Left ventricle myocardium superior (tissue), 1 donor: ENCODE data around the gene PLCD1. TPM values are rescaled to one million over a fixed set of nuclear protein-coding genes. Genes with fewer than 3 reads are reported as not detected.
"Not testable (repeated sequence)": the region's sequence is repeated elsewhere in the genome, so short reads cannot be mapped to it uniquely, and the experiment has no call there.

Experiments used
- ATAC-seq: fragments of 200-7000 bp; cut with Tn5 transposase; one replicate; pipeline ENCODE4 v1.9.1; 2020; ENCODE audit warnings: mild to moderate bottlenecking, moderate library complexity
- DNase-seq: peaks from one replicate; pipeline ENCODE4 v3.0.0-alpha.2; 2020
- intact Hi-C: fragments of 100-400 bp; cut with micrococcal nuclease; formaldehyde crosslinking; loops from one replicate; pipeline ENCODE4 v1.11.0; 2022
- total RNA-seq: library from RNA; stranded (reverse); fragmentation: NEBNext Ultra II Directional; extraction: Animal tissue kit (Norgen Biotek cat#: 25700); gene quantifications from one replicate; pipeline ENCODE4 v1.2.1, GENCODE V29; 2021
- donor health status: DM: no; HTN: yes; CAD: no; lungs with severe emphysema.

PLCD1 gene
- total RNA-seq, 1 donor from 2014 or later: 6.9 TPM

DNA sequence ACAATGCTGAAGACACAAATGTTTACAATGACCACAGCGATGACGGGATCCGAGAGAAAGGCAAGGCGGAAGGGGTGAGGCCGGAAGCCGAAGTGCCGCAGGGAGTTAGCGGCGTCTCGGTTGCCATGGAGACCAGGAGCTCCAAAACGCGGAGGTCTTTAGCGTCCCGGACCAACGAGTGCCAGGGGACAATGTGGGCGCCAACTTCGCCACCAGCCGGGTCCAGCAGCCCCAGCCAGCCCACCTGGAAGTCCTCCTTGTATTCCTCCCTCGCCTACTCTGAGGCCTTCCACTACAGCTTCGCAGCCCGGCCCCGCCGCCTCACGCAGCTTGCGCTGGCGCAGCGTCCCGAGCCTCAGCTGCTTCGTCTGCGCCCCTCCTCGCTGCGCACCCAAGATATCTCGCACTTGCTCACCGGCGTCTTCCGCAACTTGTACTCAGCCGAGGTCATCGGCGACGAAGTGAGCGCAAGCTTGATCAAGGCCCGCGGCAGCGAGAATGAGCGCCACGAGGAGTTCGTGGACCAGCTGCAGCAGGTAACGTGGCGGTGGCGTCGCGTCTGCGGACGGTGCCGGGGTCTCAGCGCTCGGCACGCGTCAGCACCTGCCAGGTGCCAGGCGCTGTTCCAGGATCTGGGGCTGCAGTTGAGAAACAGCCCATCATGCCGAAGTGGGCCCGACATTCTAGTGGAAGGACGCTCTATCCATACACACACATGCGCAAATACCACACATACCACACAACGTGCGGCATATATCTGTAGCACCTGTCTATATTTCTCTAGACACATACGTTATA is 9.9 kb upstream of the PLCD1 start, which contains the start of gene DLEC1:
DLEC1 (plus strand) TSS at position 108 of the 798 bp plus-strand sequence; CDS start at position 126, 18 bp downstream.
- intact Hi-C loops: no loop called here
- DNase-seq (peak; percentile 79), ATAC-seq (peak; percentile 83)

DNA sequence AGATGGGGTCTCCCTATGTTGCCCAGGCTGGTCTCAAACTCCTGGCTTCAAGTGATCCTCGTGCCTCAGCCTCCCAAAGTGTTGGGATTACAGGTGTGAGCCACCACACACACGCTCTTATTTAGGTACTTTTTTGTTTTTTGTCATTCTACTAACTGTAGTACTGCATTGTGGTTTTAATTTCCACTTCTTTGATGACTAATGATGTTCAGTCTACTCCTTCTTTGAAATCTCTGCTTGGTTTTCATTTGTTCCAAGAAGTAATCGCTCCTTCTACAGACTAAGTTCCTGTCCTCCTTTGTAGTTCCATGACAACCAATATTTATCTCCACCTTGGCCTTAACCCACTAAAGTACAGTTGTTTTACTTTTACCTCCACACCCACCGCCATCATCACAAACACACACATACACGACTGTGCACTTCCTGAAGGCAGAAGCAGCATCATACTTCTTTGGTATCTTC is 9.0 kb upstream of the PLCD1 start:
- intact Hi-C loops: no loop called here
- DNase-seq: no peak
- ATAC-seq: no peak

DNA sequence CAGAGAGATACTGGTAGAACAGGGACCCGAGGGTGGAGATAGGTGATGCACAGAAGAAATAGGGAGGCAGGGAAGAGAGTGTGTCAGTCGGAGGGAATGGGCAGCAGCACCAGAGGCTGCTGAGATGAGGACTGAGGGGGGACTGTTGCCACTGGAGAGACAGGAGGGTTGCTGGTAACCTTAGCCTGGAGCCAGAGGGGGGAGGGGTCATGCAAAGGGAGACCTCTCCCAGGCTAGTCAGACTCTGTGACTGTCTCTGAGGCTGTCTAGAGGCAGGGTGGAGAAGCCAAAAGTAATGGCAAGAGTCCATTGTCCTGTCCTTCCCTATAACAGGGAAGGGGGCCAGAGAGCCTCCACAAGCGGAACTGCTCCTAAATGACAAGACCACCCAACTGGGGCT is 7.5 kb upstream of the PLCD1 start:
- DNase-seq: no peak
- intact Hi-C loops: no loop called here
- no peak for ATAC-seq

DNA sequence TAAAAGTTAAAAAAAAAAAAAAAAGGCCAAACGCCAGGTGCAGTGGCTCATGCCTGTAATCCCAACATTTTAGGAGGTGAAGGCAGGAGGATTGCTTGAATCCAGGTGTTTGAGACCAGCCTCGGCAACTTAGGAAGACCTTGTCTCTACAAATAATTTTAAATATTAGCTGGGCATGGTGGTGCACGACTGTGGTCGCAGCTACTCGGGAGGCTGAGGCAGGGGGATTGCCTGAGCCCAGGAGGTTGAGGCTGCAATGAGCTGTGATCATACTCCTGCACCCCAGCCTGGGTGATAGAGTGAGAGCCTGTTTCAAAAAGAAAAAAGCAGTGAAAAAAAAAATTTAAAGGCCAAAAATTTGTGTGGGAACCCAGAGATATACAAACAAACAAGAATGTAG is 6.8 kb upstream of the PLCD1 start:
- DNase-seq: no peak
- no peak for ATAC-seq
- intact Hi-C loops: no loop called here

DNA sequence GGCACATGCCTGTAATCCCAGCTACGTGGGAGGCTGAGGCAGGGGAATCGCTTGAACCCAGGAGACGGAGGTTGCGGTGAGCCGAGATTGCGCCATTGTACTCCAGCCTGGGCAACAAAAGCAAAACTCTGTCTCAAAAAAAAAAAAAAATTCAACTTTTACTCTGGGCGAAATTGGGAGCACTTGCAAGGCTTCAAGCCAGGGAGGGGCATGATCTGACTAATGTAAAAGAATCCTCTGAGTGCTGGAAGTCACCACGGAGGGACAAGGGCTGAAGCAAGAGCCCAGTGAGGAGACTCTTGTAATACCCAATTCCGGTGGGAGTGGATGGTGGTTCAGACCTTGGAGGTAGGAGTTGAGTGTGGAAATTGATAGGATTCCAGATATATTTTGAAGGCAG is 4.9 kb upstream of the PLCD1 start:
- intact Hi-C loops, DNase-seq, ATAC-seq: not testable (repeated sequence)

DNA sequence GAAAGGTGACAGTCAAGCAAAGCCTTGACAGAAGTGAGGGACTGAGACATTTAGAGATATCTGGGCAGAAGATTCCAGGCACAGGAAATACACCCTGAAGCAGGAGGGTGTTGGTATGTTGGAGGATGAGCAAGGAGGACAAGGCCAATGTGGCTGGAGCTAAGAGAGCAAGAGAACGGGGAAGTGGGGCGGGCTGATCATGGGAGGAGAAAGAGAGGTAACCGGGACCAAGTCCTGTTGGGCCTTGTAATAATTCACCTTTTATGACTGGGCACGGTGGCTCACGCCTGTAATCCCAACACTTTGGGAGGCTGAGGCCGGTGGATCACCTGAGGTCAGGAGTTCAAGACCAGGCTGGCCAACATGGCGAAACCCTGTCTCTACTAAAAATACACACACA is 4.1 kb upstream of the PLCD1 start:
- DNase-seq, ATAC-seq, intact Hi-C loops: not testable (repeated sequence)

DNA sequence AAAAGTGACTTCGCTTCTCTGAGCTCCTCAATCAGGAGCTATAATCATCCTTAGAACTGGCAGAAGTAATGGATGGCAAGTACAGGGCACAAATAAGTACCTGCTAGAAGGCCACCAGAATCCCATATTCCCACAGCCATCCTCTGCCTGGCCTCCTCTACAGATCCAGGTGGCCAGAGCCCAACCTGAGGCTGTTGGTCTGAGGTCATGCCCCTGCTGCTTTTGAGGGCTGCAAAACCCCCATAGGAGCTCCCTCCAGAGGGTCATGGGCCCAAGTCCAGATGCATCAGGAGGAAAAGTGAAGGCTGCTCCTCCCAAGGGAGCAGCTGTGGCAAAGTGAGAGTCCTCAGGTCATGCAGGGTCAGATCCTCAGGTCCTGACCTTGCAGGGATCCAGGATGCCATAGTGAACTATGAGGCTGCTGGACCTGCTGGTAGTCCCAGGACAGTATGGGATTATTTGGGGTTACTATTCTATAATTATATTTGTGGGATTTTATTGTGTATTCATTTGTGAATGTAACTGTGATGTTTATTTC is 3.0 kb upstream of the PLCD1 start:
- DNase-seq: no peak
- intact Hi-C loops: no loop called here
- no peak for ATAC-seq

DNA sequence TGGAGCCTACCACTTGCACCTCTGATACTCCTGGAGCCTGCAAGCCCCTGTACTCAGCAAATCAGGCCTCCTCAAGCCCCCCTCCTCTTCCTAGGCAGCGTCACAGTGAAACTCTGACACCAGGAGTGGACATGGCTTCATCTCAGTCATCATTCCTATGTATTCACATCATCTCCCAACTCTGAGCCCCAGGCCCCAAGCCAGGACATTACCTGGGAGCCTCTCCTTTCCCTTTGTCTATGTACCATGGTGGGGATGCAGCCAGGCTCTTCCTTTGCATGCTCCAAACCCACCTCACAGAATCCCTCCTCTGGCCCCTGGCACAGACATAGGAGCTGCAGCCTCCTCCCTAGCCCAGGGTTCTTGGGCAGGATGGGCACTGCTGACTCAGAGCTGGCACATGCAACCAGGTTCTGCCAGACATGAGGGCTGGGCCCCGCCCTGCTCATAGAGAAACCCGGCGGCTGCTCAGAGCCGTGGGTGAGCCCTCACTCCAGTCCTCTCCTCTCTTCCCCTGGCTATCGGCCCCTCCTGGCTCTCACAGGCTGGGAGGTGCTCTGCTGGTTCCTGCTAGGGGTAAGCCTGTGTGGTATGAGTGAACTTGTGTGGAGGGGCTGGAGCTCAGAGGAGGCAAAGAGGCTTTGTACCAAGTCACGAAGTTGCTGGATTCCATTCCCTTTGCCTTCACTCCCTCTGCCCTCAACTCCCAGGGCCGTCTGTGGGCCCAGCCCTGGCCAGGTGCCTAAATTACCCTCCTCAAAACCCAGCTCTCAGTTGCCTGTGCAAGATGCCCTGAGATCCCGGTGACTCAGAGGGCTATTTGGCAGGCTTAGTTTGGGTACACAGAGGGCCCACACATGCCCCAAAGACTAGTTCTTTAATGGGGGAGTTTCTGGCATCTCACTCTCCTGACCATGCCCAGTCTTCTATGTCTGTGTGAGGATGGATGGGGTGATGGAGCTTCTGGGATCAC is 1.9 kb upstream of the PLCD1 start:
- no peak for DNase-seq
- peak; percentile 20 for ATAC-seq
- intact Hi-C loops: no loop called here

DNA sequence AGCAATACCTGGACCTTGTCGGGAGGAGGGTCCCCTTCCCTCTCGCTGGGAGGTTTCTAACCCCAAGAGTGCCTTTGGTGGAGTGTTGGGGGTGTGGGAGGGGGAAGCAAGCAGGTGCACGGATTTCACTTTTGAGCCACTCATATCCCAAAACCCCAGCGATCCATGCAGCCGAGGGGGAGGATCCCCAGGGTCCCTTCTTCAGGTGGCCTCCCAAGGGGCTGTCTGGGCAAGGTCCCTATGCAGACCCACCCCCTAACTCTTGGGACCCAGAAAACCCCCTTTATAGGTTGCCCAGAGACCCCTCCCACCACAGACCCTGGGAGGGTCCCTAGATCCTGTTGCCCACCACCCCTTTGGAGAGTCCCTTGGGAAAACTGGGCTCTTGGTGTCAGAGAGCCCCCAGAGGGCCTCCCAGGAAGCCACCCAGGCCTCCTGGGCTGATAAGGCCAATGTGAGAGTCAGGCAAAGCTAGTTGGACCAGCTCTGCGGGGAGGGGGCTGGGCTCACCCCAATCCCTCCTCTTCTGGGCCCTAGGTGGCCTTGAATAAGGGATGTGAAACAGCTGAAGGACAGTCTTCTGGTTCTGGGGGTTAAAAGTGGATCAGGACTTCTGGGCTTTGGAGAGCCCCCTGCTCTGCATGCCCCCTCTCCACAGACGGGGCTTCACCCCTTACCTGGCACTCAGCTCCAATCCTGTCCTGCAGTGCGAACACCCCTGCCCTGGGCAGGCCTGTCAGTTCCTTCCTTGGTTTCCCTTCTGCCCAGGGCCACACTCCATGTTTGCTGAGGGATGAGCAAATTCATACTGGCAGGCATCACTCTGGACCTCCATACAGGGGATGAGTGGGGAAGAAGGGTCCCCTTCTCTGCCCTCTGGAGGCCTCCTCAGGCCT is 932 bp upstream of the PLCD1 start:
- no peak for ATAC-seq
- no peak for DNase-seq
- intact Hi-C loops: no loop called here

DNA sequence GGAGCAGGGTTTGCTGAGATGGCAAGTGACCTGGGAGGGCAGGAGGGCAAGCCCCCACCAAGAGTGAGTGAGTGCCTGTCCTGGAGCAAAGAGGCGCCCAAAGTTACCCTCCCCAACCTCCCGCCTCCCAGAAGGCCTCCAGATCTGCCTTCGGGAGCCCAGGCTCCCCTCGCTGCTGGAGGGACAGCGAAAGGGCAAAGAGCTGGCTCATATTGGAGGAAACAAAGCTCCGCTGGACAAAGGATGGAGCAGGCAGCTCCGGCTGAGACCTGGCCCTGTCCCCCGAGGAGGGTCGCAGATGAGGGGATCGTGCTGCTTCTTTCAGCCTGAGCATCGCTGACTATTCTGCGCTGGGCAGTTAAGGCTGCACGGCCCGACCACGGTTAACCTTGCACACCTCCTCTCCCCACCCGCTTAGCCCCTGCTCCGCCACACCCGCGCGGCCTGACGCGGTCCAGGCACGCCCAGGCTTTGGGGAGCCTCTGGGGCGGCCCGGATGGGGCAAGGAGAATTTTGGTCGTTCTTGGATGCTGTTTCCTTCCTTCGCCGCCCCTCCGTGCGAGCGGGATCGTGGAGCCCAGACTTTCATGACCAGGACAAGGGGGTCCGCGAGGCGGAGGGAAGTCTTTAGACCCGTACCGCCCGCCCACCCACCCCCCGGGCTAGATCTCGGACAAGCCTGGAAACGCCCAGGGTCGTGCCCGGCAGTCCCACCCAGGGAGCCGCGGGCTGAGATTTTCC is 651 bp downstream of the PLCD1 start:
- DNase-seq (peak; percentile 61), ATAC-seq (peak; percentile 3)
- intact Hi-C loops: no loop called here

DNA sequence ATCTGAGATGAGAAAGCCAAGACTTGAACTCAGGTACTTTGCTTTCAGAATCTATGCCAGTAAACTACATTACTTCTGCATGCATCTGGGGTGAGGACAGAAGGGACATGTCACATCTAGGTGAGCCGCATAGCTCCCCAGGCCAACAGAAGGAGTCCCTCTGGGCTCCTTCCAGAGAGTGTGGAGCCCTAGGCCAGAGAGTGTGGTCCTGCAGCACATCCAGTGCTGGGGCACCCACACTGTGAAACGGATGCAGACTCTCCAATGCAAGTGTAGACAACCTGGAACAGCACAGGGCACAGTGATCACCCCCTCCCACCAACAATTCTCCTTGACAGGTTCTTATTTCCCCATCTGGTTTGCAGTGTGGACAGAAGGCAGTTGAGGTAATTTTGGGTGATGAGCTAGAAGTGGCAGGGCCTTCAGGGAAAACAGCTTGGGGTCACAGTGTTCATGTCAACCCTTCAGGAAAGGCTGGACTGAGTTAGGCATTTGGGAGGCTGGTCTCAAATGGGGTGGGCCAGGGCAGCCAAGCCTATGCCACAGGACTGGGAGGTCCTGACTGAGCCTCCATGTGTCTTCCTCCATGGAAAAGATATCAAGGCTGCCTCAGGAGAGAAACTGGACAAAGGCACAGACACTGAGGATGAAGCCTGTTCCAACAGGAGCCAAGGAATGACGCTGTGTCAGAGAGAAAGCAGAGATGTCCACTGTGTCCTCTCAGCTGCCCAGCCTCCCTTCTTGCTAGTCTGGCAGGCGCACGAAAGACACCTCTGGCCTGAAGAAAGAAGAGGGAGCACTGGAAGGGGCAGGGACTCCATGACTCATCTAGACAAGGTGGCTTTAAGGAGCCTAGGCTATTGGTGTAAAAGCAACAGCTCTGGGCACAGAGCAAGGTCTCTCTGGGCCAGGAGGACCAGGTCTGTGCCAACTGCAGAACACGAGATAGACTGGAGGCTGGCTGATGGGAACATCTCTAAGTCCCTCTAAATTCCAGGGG is 1.7 kb downstream of the PLCD1 start:
- ATAC-seq (no peak), DNase-seq (no peak)
- intact Hi-C loops: no loop called here

DNA sequence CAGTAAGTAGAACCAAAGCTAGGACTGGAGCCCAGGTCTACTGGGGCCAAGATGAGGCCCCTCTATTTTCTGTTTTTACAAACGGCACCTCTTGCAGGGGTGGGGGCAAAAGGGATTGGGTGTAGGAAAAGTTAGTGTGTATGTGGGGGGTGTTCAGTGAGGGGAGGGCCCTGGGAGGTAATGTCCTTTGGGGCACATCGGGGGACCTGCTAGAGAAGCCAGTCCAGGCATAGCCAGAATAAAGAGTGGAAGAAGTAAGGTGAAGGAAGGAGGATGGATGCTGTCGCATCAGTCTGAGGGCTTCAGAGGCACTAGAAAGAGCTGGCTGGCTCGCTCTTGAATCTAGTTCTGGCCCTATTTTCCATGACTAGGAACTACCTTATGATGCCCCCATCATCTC is 2.6 kb downstream of the PLCD1 start:
- DNase-seq (no peak), ATAC-seq (no peak)
- intact Hi-C loops: no loop called here

DNA sequence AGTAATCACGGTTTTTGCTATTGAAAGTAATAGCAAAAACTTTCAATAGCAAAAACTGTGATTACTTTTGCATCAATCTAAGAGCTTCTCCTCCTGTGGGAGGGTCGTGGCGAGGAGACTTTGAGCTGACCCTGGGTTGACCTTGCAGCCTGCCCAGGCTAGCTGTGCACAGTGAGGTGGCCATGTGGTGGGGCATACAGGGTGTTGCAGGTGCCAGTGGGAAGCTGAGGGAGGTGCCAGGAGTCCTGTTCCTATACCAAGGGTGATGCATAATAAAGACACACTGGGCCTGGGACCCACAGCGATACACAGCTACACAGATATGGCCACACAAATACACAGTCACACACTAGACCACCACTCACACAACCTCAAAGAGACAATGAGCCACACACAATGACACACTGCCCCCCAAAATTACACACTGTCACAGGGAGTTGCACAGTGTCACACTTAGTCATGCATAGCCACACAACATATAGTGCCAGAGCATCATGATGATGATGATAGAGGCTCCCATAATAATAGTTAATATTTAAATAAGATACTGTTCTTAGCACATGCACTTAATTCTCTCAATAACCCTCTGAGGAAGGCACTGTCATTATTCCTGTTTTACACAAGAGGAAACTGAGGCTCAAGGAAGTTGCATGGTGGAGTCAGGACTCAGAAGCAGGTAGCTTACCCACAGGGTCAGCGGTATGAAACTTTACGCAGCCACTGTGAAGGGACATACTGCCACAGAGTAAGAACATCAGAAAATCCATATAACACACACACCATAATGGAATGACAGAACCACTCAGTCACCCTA is 6.3 kb downstream of the PLCD1 start:
- intact Hi-C loops: no loop called here
- ATAC-seq (no peak), DNase-seq (no peak)

DNA sequence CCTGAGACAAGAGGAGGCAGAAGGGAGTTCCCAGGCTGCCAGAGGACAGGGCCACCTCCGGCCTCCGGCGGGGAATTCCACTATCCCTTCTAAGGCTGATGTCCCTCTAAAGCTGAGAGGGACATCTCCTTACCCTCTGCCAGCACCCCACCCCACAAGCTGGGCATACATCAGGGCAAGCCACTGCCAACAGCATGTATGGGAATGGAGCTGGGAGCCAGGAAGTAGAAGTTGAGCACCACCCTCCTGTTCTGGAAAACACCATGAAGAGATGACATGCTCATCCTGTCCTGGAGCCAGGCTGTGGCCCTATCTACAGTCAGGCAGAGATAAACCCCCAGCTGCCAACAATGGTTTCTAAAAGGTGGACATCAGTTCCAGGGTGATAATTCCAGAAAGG is 7.1 kb downstream of the PLCD1 start:
- intact Hi-C loops: no loop called here
- DNase-seq: no peak
- no peak for ATAC-seq

DNA sequence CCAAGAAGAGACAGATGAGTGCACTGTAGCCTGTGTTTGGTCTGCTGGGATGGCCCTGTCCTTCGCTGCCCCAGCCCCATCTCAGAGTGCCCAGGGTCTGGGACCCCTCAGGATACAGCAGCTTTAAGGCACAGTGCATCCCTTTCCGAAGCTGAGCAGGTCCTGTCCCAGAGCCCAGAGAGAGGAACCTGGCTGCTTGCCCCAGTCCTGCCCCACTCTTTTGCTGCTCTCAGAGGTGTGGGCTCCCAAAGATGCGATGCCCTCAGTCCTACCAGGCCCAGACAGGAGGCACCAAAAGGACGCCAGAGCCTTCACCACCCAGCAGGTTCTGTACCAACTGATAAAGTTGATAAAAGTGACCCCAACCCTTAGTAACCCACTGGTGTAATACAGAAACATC is 8.2 kb downstream of the PLCD1 start:
- DNase-seq (no peak), ATAC-seq (no peak)
- intact Hi-C loops: no loop called here

DNA sequence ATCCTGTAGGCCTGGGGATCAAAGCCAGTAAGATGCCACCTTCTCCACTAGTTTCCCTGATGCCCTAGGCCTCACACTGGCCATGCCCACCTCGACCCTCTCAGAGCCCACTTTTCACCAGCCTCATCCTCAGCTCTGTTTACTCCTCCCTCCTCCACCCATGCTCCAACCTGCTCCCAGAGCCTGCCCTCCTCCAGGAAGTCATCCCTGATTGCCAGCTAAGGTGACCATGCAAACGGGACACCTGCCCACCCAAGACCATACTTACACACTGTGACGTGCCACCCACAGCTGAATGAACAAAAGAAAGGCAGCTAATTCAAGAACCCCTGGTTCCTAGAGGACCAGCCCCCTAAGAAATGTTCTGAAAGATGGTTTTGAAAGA is 9.1 kb downstream of the PLCD1 start:
- DNase-seq: no peak
- intact Hi-C loops: no loop called here
- ATAC-seq: no peak
